PC-3 (cell line): ENCODE results near the gene TDRD1. TPM values are rescaled to one million over a fixed set of nuclear protein-coding genes. Genes with fewer than 3 reads are reported as not detected.
A peak's percentile ranks its signal among the peaks of the same experiment; 100 is the strongest.

Experiments used
- ATAC-seq: fragments of 200-7000 bp; cut with Tn5 transposase; 2 replicates; pipeline ENCODE4 v1.9.1; 2020; ENCODE audit warnings: mild to moderate bottlenecking, moderate library complexity
- BruUV-seq: library from RNA; stranded (reverse); fragments of 400-500 nt; replicated peaks from 2 replicates; lab custom pipeline; 2021; lab: Mats Ljungman, UMichigan
- CTCF ChIA-PET: fragments of 300-600 bp; sonication (Branson Sonifier 250); formaldehyde crosslinking; loops from one replicate; lab custom pipeline; 2022; ENCODE audit warnings: antibody characterized with exemption; lab: Charles Lee
- POLR2A ChIA-PET: fragments of 300-600 bp; sonication (Branson Sonifier 250); formaldehyde crosslinking; loops from one replicate; lab custom pipeline; 2022; ENCODE audit warnings: antibody characterized with exemption; ENCODE audit not compliant: unreplicated experiment; lab: Charles Lee
- DNase-seq: peaks from one replicate; pipeline ENCODE4 v3.0.0-alpha.2; 2015
- H2AFZ ChIP-seq: fragments of 300-600 bp; sonication (generic); 2 replicates; pipeline ENCODE4 v1.6.0; 2016; ENCODE audit warnings: antibody characterized with exemption, low read length
- H3F3A ChIP-seq: fragments of 300-600 bp; sonication (generic); one replicate; pipeline ENCODE4 v1.6.0; 2017; ENCODE audit warnings: antibody characterized with exemption, low read length, control low read depth, mild to moderate bottlenecking; ENCODE audit not compliant: unreplicated experiment
- H3K27ac ChIP-seq: fragments of 300-600 bp; sonication (generic); 2 replicates; pipeline ENCODE4 v1.5.1; 2016; ENCODE audit warnings: mild to moderate bottlenecking, low read length
- H3K27me3 ChIP-seq: fragments of 300-600 bp; sonication (generic); 2 replicates; pipeline ENCODE4 v1.6.1; 2016; ENCODE audit warnings: low read length, mixed read lengths
- H3K36me3 ChIP-seq: fragments of 300-600 bp; sonication (generic); 2 replicates; pipeline ENCODE4 v1.6.1; 2016; ENCODE audit warnings: low read depth, mixed run types, low read length, mixed read lengths
- H3K4me1 ChIP-seq: fragments of 300-600 bp; sonication (generic); 2 replicates; pipeline ENCODE4 v1.5.1; 2016; ENCODE audit warnings: low read length; ENCODE audit not compliant: insufficient read depth
- H3K4me2 ChIP-seq: fragments of 300-600 bp; sonication (generic); 2 replicates; pipeline ENCODE4 v1.6.0; 2016; ENCODE audit warnings: low read length
- H3K4me3 ChIP-seq: fragments of 300-600 bp; sonication (generic); 2 replicates; pipeline ENCODE4 v1.5.1; 2016; ENCODE audit warnings: mild to moderate bottlenecking, low read length, mixed read lengths
- H3K79me2 ChIP-seq: fragments of 300-600 bp; sonication (generic); 2 replicates; pipeline ENCODE4 v1.6.1; 2017; ENCODE audit warnings: low read length, mixed read lengths
- H3K9ac ChIP-seq: fragments of 300-600 bp; sonication (generic); 2 replicates; pipeline ENCODE4 v1.6.0; 2016; ENCODE audit warnings: mild to moderate bottlenecking, low read length
- H3K9me2 ChIP-seq: fragments of 300-600 bp; sonication (generic); replicated peaks from 2 replicates; pipeline ENCODE4 v1.6.1; 2016; ENCODE audit warnings: mixed run types, low read length, mixed read lengths
- H3K9me3 ChIP-seq: fragments of 300-600 bp; sonication (generic); 2 replicates; pipeline ENCODE4 v1.6.1; 2016; ENCODE audit warnings: low read length, mixed read lengths
- H4K20me1 ChIP-seq: fragments of 300-600 bp; sonication (generic); 2 replicates; pipeline ENCODE4 v1.6.1; 2016; ENCODE audit warnings: low read length, mixed read lengths
- EZH2 ChIP-seq: fragments of 300-600 bp; sonication (generic); IDR thresholded peaks from one replicate; pipeline ENCODE4 v1.6.1; 2017; ENCODE audit warnings: antibody characterized with exemption, mild to moderate bottlenecking, low read length; ENCODE audit not compliant: unreplicated experiment
- EZH2phosphoT487 ChIP-seq: fragments of 300-600 bp; sonication (generic); IDR thresholded peaks from 2 replicates; pipeline ENCODE4 v1.6.1; 2018; ENCODE audit warnings: mild to moderate bottlenecking, antibody characterized with exemption, low read length, borderline replicate concordance
- intact Hi-C: fragments of 100-400 bp; cut with micrococcal nuclease; formaldehyde crosslinking; loops from 2 replicates; pipeline ENCODE4 v1.9.0; 2023
- total RNA-seq: library from RNA; depleted of rRNA; stranded (reverse); fragments of >200 nt; gene quantifications from 2 replicates; pipeline ENCODE4 v1.2.3, GENCODE V29; 2014
- TF ChIP-seq, protein P1 (sequence below): fragments of 300-600 bp; sonication (generic); conservative IDR thresholded peaks from 2 replicates; pipeline ENCODE4 v1.5.1; 2017; ENCODE audit warnings: antibody characterized with exemption, low read depth, mild to moderate bottlenecking, low read length

Gene TDRD1
- total RNA-seq, 1 experiment from 2014 or later = not detected

- no TSS peak for BruUV-seq
- Histone ChIP-seq H3K27me3 (no peaks in the 10 kb centered on the region), H3K9me2 (no peaks in the 10 kb centered on the region), H3K79me2 (0 out of 2 replicates have a peak, but pooled peaks cover 6% of the 10 kb centered on the region), H2AFZ (0 out of 2 replicates have a peak overlapping the region, but pooled peaks have one; percentile 37), H3F3A (no peaks in the 10 kb centered on the region), H4K20me1 (no peaks in the 10 kb centered on the region), H3K9ac (no peak overlapping the region), H3K27ac (peak overlapping the region; percentile 54), H3K4me3 (peak overlapping the region; percentile 33; the same call in 1 of the 2 replicates), H3K9me3 (no peaks in the 10 kb centered on the region), H3K4me2 (peak overlapping the region; percentile 54), H3K36me3 (no peaks in the 10 kb centered on the region), H3K4me1 (peaks cover 17% of the 10 kb centered on the region)
- CTCF ChIA-PET = no interaction called here
- intact Hi-C loops = no loop called here
- peak; percentile 100 for ATAC-seq
- POLR2A ChIA-PET = no interaction called here
- TF ChIP-seq, protein P1, sequence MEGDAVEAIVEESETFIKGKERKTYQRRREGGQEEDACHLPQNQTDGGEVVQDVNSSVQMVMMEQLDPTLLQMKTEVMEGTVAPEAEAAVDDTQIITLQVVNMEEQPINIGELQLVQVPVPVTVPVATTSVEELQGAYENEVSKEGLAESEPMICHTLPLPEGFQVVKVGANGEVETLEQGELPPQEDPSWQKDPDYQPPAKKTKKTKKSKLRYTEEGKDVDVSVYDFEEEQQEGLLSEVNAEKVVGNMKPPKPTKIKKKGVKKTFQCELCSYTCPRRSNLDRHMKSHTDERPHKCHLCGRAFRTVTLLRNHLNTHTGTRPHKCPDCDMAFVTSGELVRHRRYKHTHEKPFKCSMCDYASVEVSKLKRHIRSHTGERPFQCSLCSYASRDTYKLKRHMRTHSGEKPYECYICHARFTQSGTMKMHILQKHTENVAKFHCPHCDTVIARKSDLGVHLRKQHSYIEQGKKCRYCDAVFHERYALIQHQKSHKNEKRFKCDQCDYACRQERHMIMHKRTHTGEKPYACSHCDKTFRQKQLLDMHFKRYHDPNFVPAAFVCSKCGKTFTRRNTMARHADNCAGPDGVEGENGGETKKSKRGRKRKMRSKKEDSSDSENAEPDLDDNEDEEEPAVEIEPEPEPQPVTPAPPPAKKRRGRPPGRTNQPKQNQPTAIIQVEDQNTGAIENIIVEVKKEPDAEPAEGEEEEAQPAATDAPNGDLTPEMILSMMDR = no peak
- no peak for TF ChIP-seq EZH2phosphoT487
- TF ChIP-seq EZH2 = no peak
- DNase-seq = peak; percentile 81
Observed at GRCh38 chr10:114151486-114151885, 27.7 kb upstream of the TDRD1 start.

GRCh38 chr10:114151892-114152291 is 27.3 kb upstream of the TDRD1 start:
- intact Hi-C loops = no loop called here
- ATAC-seq (no peak; the same call in 1 of the 2 replicates), DNase-seq (no peak)
- TF ChIP-seq EZH2 = no peak
- TF ChIP-seq, protein P1 = no peak
- Histone ChIP-seq H3K4me2 (peak overlapping the region; percentile 54), H3K9me2 (no peaks in the 10 kb centered on the region), H4K20me1 (no peaks in the 10 kb centered on the region), H3K9ac (no peak overlapping the region), H2AFZ (0 out of 2 replicates have a peak overlapping the region, but pooled peaks have one; percentile 37), H3F3A (no peaks in the 10 kb centered on the region), H3K4me1 (peaks cover 17% of the 10 kb centered on the region), H3K27ac (peak overlapping the region; percentile 54), H3K4me3 (peak overlapping the region; percentile 33; the same call in 1 of the 2 replicates), H3K36me3 (no peaks in the 10 kb centered on the region), H3K79me2 (0 out of 2 replicates have a peak, but pooled peaks cover 6% of the 10 kb centered on the region), H3K27me3 (no peaks in the 10 kb centered on the region), H3K9me3 (no peaks in the 10 kb centered on the region)
- CTCF ChIA-PET = no interaction called here
- POLR2A ChIA-PET = no interaction called here
- BruUV-seq = no TSS peak

GRCh38 chr10:114157912-114158311 is 21.2 kb upstream of the TDRD1 start:
- Histone ChIP-seq H3K4me2 (no peak overlapping the region), H3K27me3 (no peaks in the 10 kb centered on the region), H3K27ac (no peak overlapping the region), H3K9me2 (no peaks in the 10 kb centered on the region), H3K4me3 (no peak overlapping the region), H2AFZ (no peak overlapping the region), H3F3A (no peaks in the 10 kb centered on the region), H3K79me2 (peaks cover 5% of the 10 kb centered on the region; the same call in 1 of the 2 replicates), H3K9ac (no peak overlapping the region), H3K9me3 (no peaks in the 10 kb centered on the region), H3K4me1 (0 out of 2 replicates have a peak, but pooled peaks cover 6% of the 10 kb centered on the region), H4K20me1 (no peaks in the 10 kb centered on the region), H3K36me3 (peaks cover 5% of the 10 kb centered on the region; the same call in 1 of the 2 replicates)
- BruUV-seq = no TSS peak
- POLR2A ChIA-PET = interaction anchor here (0.7 kb wide), 1 partner anchor 793 kb away, joined by 10 read pairs; no protein-coding TSS in a partner anchor
- ATAC-seq = no peak
- CTCF ChIA-PET = no interaction called here
- intact Hi-C loops = no loop called here
- TF ChIP-seq EZH2 (no peak), EZH2phosphoT487 (no peak)
- TF ChIP-seq, protein P1 = peak; percentile 20; the same call in 1 of the 2 replicates
- no peak for DNase-seq
